ENCODE results near the gene DNAJC4. TPM values are rescaled to one million over a fixed set of nuclear protein-coding genes. Genes with fewer than 3 reads are reported as not detected.
A peak's percentile ranks its signal among the peaks of the same experiment; 100 is the strongest.

The DNAJC4 gene
- total and polyA plus RNA-seq, 9 of the 15 experiments (the other 6 are each of a cell fraction or from before 2014, with no cell fraction given), result 4.0 to 32.6 (median 19.9) TPM

- TF ChIP-seq CTCF (IDR thresholded peaks at IDR 0.05 in 2 of 3, conservative IDR thresholded peaks at IDR 0.05 in 1 of 3; ENCODE audit: insufficient read depth in 2 of 3, low read depth in 1 of 3, low read length in 3 of 3) (no peak), CSDE1 (IDR thresholded peaks at IDR 0.05) (no peak), ELK3 (CRISPR knock-in tag; IDR thresholded peaks at IDR 0.05) (no peak), ZC3H11A (IDR thresholded peaks at IDR 0.05; ENCODE audit: low read depth, low read length) (no peak), ATF6 (CRISPR knock-in tag; IDR thresholded peaks at IDR 0.05) (no peak), EGR1 (conservative IDR thresholded peaks at IDR 0.05) (peak; percentile 75), ZBTB7A (IDR thresholded peaks at IDR 0.05; ENCODE audit: borderline replicate concordance, control insufficient read depth, low read depth, low read length) (peak; percentile 58; the same call in 1 of the 2 replicates), KDM1A (IDR thresholded peaks at IDR 0.05) (no peak), NBN (IDR thresholded peaks at IDR 0.05; ENCODE audit: low read depth) (no peak), CBFB (CRISPR knock-in tag; IDR thresholded peaks at IDR 0.05) (no peak), E2F6 (IDR thresholded peaks at IDR 0.05; ENCODE audit: borderline replicate concordance in 1 of 2, extremely low read depth in 1 of 2, insufficient read depth in 1 of 2, insufficient read length in 1 of 2, low read depth in 1 of 2, low read length in 1 of 2, poor library complexity in 1 of 2, severe bottlenecking in 1 of 2) (peak in 1 of 2 experiments; percentile 66), MAFG (tag; conservative IDR thresholded peaks at IDR 0.05) (no peak), PML (IDR thresholded peaks at IDR 0.05; ENCODE audit: low read length) (no peak), FOXJ2 (tag; IDR thresholded peaks at IDR 0.05) (no peak), TCF7L2 (IDR thresholded peaks at IDR 0.05; ENCODE audit: low read depth, low read length) (no peak), ZNF311 (CRISPR knock-in tag; IDR thresholded peaks at IDR 0.05) (no peak), PHF8 (IDR thresholded peaks at IDR 0.05; ENCODE audit: borderline replicate concordance, low read length) (peak; percentile 37; the same call in 1 of the 2 replicates), L3MBTL2 (IDR thresholded peaks at IDR 0.05) (no peak)
These were observed 3.7 kb downstream of the DNAJC4 start, which contains the start of gene VEGFB (continued) for GRCh38 chr11:64233913-64234586.
